ENCODE measurements around the gene CAMTA2. TPM values are rescaled to one million over a fixed set of nuclear protein-coding genes. Genes with fewer than 3 reads are reported as not detected.

Gene CAMTA2
- polyA plus RNA-seq, 2 of the 4 experiments (the other 2 are of a cell fraction), result 12.4 to 30.3 TPM

DNA sequence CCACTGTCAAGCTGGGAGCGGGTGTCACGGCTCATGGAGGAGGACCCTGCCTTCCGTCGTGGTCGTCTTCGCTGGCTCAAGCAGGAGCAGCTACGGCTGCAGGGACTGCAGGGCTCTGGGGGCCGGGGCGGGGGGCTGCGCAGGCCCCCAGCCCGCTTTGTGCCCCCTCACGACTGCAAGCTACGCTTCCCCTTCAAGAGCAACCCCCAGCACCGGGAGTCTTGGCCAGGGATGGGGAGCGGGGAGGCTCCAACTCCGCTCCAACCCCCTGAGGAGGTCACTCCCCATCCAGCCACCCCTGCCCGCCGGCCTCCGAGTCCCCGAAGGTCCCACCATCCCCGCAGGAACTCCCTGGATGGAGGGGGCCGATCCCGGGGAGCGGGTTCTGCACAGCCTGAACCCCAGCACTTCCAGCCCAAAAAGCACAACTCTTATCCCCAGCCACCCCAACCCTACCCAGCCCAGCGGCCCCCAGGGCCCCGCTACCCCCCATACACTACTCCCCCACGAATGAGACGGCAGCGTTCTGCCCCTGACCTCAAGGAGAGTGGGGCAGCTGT, 36.2 kb upstream of the CAMTA2 start:
- TF ChIP-seq ESRRA (IDR thresholded peaks at IDR 0.05; ENCODE audit: borderline replicate concordance, low read length) (no peak), EP300 (IDR thresholded peaks at IDR 0.05) (no peak), BHLHE40 (IDR thresholded peaks at IDR 0.05; ENCODE audit: low read depth, low read length) (no peak), RAD21 (conservative IDR thresholded peaks at IDR 0.05 in 1 of 2, IDR thresholded peaks at IDR 0.05 in 1 of 2) (no peak), FOSL2 (IDR thresholded peaks at IDR 0.05) (no peak), FOSL2 (CRISPR knock-in tag; IDR thresholded peaks at IDR 0.05) (no peak), RCOR1 (IDR thresholded peaks at IDR 0.05; ENCODE audit: low read depth, low read length) (no peak), SMC3 (IDR thresholded peaks at IDR 0.05) (no peak), HOXB5 (CRISPR knock-in tag; IDR thresholded peaks at IDR 0.05) (no peak), RNF2 (IDR thresholded peaks at IDR 0.05; ENCODE audit: borderline replicate concordance, low read depth) (no peak), KDM5A (IDR thresholded peaks at IDR 0.05) (no peak), POLR2A (IDR thresholded peaks at IDR 0.05; ENCODE audit: low read length) (no peak), TFCP2L1 (CRISPR knock-in tag; IDR thresholded peaks at IDR 0.05) (no peak)
- TF ChIP-seq, protein P1, sequence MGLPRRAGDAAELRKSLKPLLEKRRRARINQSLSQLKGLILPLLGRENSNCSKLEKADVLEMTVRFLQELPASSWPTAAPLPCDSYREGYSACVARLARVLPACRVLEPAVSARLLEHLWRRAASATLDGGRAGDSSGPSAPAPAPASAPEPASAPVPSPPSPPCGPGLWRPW (IDR thresholded peaks at IDR 0.05), result no peak
- Histone ChIP-seq H3K4me2 (no peak overlapping the region), H3K4me1 (no peaks in the 10 kb centered on the region), H3K27ac (no peak overlapping the region), H3K9me3 (no peaks in the 10 kb centered on the region), H3K4me3 (no peak overlapping the region)
- ATAC-seq (no peak), DNase-seq (ENCODE audit: low read depth in 1 of 2, low spot score in 1 of 2) (no peak), FAIRE-seq (no peak)
- 95% methylated on average over 26 of the region's 29 CpGs for WGBS (ENCODE audit: missing lambda C conversion rate)
- CTCF ChIA-PET, result interaction anchor here (2.2 to 3.6 kb wide), 3 partner anchors 9 to 38 kb away, joined by 6 to 18 read pairs (median 17); partner anchors contain the start of genes INCA1 and KIF1C
- POLR2A ChIA-PET, result no interaction called here

DNA sequence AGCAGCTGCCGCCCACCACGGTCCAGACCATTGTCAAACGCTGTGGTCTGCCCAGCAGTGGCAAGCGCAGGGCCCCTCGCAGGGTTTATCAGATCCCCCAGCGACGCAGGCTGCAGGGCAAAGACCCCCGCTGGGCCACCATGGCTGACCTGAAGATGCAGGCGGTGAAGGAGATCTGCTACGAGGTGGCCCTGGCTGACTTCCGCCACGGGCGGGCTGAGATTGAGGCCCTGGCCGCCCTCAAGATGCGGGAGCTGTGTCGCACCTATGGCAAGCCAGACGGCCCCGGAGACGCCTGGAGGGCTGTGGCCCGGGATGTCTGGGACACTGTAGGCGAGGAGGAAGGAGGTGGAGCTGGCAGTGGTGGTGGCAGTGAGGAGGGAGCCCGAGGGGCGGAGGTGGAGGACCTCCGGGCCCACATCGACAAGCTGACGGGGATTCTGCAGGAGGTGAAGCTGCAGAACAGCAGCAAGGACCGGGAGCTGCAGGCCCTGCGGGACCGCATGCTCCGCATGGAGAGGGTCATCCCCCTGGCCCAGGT, 34.8 kb upstream of the CAMTA2 start:
- Histone ChIP-seq H3K4me2 (no peak overlapping the region), H3K27ac (no peak overlapping the region), H3K4me3 (no peak overlapping the region), H3K9me3 (no peaks in the 10 kb centered on the region), H3K4me1 (no peaks in the 10 kb centered on the region)
- ChIA-PET POLR2A (interaction anchor here (0.9 kb wide), 1 partner anchor 55 kb away, joined by 3 read pairs; the partner anchor contains the start of gene SPAG7), CTCF (interaction anchor here (1.0 to 3.6 kb wide), 10 partner anchors 8 to 113 kb away, joined by 3 to 18 read pairs (median 6); partner anchors contain the start of genes CAMTA2, INCA1, KIF1C and SLC52A1)
- WGBS (ENCODE audit: missing lambda C conversion rate), result 95% methylated on average over 30 of the region's 30 CpGs
- FAIRE-seq (no peak), ATAC-seq (no peak), DNase-seq (ENCODE audit: low read depth in 1 of 2, low spot score in 1 of 2) (no peak)
- TF ChIP-seq JUNB (IDR thresholded peaks at IDR 0.05) (no peak), FOSB (CRISPR knock-in tag; IDR thresholded peaks at IDR 0.05) (no peak), CHD2 (IDR thresholded peaks at IDR 0.05; ENCODE audit: low read length, partially characterized antibody) (no peak), MAZ (IDR thresholded peaks at IDR 0.05; ENCODE audit: borderline replicate concordance, low read depth, low read length) (no peak), HDAC2 (IDR thresholded peaks at IDR 0.05) (no peak), FOXS1 (CRISPR knock-in tag; IDR thresholded peaks at IDR 0.05) (no peak), RAD21 (conservative IDR thresholded peaks at IDR 0.05 in 1 of 2, IDR thresholded peaks at IDR 0.05 in 1 of 2) (no peak), BHLHE40 (IDR thresholded peaks at IDR 0.05; ENCODE audit: low read depth, low read length) (no peak), ZC3H11A (IDR thresholded peaks at IDR 0.05) (no peak)

DNA sequence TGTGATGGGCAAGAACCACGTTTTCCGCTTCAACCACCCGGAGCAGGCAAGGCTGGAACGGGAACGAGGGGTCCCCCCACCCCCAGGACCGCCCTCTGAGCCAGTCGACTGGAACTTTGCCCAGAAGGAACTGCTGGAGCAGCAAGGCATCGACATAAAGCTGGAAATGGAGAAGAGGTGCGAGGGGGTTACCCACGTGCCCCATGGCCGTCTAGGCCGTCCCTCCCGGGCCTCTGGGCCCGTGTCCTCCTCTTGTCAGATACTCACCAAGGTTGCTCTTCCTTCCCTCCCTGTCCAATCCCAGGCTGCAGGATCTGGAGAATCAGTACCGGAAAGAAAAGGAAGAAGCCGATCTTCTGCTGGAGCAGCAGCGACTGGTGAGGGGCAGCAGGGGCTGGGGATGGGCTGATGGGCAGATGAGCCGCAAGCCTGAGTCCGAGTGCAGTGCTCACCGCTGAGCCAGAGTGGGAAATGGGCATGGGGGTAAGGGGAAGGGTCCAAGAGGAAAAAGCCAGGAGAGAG, 33.1 kb upstream of the CAMTA2 start:
- H3K4me1 ChIP-seq, result no peaks in the 10 kb centered on the region
- no peak overlapping the region for H3K4me2 ChIP-seq
- no peak overlapping the region for H3K4me3 ChIP-seq
- H3K27ac ChIP-seq, result no peak overlapping the region
- ATAC-seq (no peak), FAIRE-seq (no peak), DNase-seq (ENCODE audit: low read depth in 1 of 2, low spot score in 1 of 2) (no peak)
- WGBS (ENCODE audit: missing lambda C conversion rate), result 91% methylated on average over 20 of the region's 20 CpGs
- no peaks in the 10 kb centered on the region for H3K9me3 ChIP-seq
- TF ChIP-seq MAFK (IDR thresholded peaks at IDR 0.05; ENCODE audit: partially characterized antibody) (no peak), FOXS1 (CRISPR knock-in tag; IDR thresholded peaks at IDR 0.05) (no peak), MAZ (IDR thresholded peaks at IDR 0.05; ENCODE audit: borderline replicate concordance, low read depth, low read length) (no peak), HDAC2 (IDR thresholded peaks at IDR 0.05) (no peak)
- TF ChIP-seq, protein P2, sequence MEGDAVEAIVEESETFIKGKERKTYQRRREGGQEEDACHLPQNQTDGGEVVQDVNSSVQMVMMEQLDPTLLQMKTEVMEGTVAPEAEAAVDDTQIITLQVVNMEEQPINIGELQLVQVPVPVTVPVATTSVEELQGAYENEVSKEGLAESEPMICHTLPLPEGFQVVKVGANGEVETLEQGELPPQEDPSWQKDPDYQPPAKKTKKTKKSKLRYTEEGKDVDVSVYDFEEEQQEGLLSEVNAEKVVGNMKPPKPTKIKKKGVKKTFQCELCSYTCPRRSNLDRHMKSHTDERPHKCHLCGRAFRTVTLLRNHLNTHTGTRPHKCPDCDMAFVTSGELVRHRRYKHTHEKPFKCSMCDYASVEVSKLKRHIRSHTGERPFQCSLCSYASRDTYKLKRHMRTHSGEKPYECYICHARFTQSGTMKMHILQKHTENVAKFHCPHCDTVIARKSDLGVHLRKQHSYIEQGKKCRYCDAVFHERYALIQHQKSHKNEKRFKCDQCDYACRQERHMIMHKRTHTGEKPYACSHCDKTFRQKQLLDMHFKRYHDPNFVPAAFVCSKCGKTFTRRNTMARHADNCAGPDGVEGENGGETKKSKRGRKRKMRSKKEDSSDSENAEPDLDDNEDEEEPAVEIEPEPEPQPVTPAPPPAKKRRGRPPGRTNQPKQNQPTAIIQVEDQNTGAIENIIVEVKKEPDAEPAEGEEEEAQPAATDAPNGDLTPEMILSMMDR (IDR thresholded peaks at IDR 0.05), result no peak
- CTCF ChIA-PET, result interaction anchor here (0.8 to 1.9 kb wide), 5 partner anchors 10 to 37 kb away, joined by 3 to 7 read pairs (median 3); no protein-coding TSS in a partner anchor
- POLR2A ChIA-PET, result interaction anchor here (1.5 kb wide), 1 partner anchor 14 kb away, joined by 8 read pairs; the partner anchor contains the start of gene SLC52A1

Data from A549 (cell line).